H9 (cell line): ENCODE data around the gene PPFIBP1. TPM values are rescaled to one million over a fixed set of nuclear protein-coding genes. Genes with fewer than 3 reads are reported as not detected.
A peak's percentile ranks its signal among the peaks of the same experiment; 100 is the strongest.

Source experiments
- DNase-seq: peaks from one replicate; pipeline ENCODE4 v3.0.0-alpha.2; 2017
- H2AFZ ChIP-seq: one replicate; pipeline ENCODE4 v1.6.1; 2013; ENCODE audit warnings: mild to moderate bottlenecking, low read length, control low read depth, moderate library complexity
- H2AK5ac ChIP-seq: 2 replicates; pipeline ENCODE4 v1.6.1; 2013; ENCODE audit warnings: low read length, control low read depth, mixed read lengths; ENCODE audit not compliant: insufficient read length
- H2BK120ac ChIP-seq: one replicate; pipeline ENCODE4 v1.6.1; 2013; ENCODE audit warnings: low read depth, mild to moderate bottlenecking, low read length, control low read depth, inconsistent platforms; ENCODE audit not compliant: poor library complexity, severe bottlenecking
- H2BK12ac ChIP-seq: 2 replicates; pipeline ENCODE4 v1.6.1; 2013; ENCODE audit warnings: low read length, control low read depth, mixed read lengths, low read depth; ENCODE audit not compliant: insufficient read length
- H2BK15ac ChIP-seq: 2 replicates; pipeline ENCODE4 v1.6.1; 2013; ENCODE audit warnings: low read depth, low read length, control low read depth
- H2BK20ac ChIP-seq: one replicate; pipeline ENCODE4 v1.6.1; 2013; ENCODE audit warnings: low read depth, mild to moderate bottlenecking, low read length, control low read depth, inconsistent platforms; ENCODE audit not compliant: poor library complexity, severe bottlenecking
- H2BK5ac ChIP-seq: 2 replicates; pipeline ENCODE4 v1.6.1; 2013; ENCODE audit warnings: low read length, control low read depth, mixed read lengths; ENCODE audit not compliant: insufficient read length
- H3K14ac ChIP-seq: 2 replicates; pipeline ENCODE4 v1.6.1; 2013; ENCODE audit warnings: low read length, control low read depth; ENCODE audit not compliant: insufficient read depth
- H3K18ac ChIP-seq: 2 replicates; pipeline ENCODE4 v1.6.1; 2013; ENCODE audit warnings: low read depth, mild to moderate bottlenecking, mixed read lengths, low read length, control low read depth; ENCODE audit not compliant: insufficient read length
- H3K23ac ChIP-seq: 2 replicates; pipeline ENCODE4 v1.6.1; 2013; ENCODE audit warnings: low read length, control low read depth, mixed read lengths, low read depth; ENCODE audit not compliant: insufficient read length
- H3K23me2 ChIP-seq: 2 replicates; pipeline ENCODE4 v1.6.1; 2013; ENCODE audit warnings: low read depth, mild to moderate bottlenecking, mixed read lengths, low read length, control low read depth; ENCODE audit not compliant: insufficient read length, poor library complexity, severe bottlenecking
- H3K27ac ChIP-seq: 2 replicates; pipeline ENCODE4 v1.5.1; 2013; ENCODE audit warnings: low read length, control low read depth, mixed read lengths, low read depth; ENCODE audit not compliant: insufficient read length
- H3K27me3 ChIP-seq: 2 replicates; pipeline ENCODE4 v1.6.1; 2013; ENCODE audit warnings: low read length, control low read depth, inconsistent platforms; ENCODE audit not compliant: insufficient read depth
- H3K4ac ChIP-seq: 2 replicates; pipeline ENCODE4 v1.6.1; 2013; ENCODE audit warnings: low read depth, mild to moderate bottlenecking, control low read depth, inconsistent platforms, low read length, moderate library complexity
- H3K4me1 ChIP-seq: 2 replicates; pipeline ENCODE4 v1.6.1; 2013; ENCODE audit warnings: low read length, control low read depth, inconsistent platforms; ENCODE audit not compliant: insufficient read depth
- H3K4me2 ChIP-seq: 2 replicates; pipeline ENCODE4 v1.6.1; 2013; ENCODE audit warnings: low read length, control low read depth, mixed read lengths; ENCODE audit not compliant: insufficient read length, insufficient read depth
- H3K56ac ChIP-seq: 2 replicates; pipeline ENCODE4 v1.6.1; 2013; ENCODE audit warnings: low read depth, mild to moderate bottlenecking, mixed read lengths, low read length, control low read depth; ENCODE audit not compliant: insufficient read length
- H3K79me1 ChIP-seq: 2 replicates; pipeline ENCODE4 v1.6.1; 2013; ENCODE audit warnings: low read depth, mild to moderate bottlenecking, moderate library complexity, low read length, control low read depth, inconsistent platforms; ENCODE audit not compliant: insufficient read depth, poor library complexity, severe bottlenecking
- H3K79me2 ChIP-seq: 2 replicates; pipeline ENCODE4 v1.6.1; 2013; ENCODE audit warnings: low read length, control low read depth, inconsistent platforms; ENCODE audit not compliant: insufficient read depth
- H3K9ac ChIP-seq: 2 replicates; pipeline ENCODE4 v1.6.1; 2013; ENCODE audit warnings: low read length, control low read depth, mixed read lengths; ENCODE audit not compliant: insufficient read length; ENCODE audit errors: extremely low read depth
- H3K9me3 ChIP-seq: one replicate; pipeline ENCODE4 v1.6.1; 2013; ENCODE audit warnings: low read depth, low read length, inconsistent platforms; ENCODE audit not compliant: control insufficient read depth
- H3T11ph ChIP-seq: one replicate; pipeline ENCODE4 v1.6.1; 2013; ENCODE audit warnings: mild to moderate bottlenecking, low read length, control low read depth, inconsistent platforms
- H4K20me1 ChIP-seq: one replicate; pipeline ENCODE4 v1.6.1; 2013; ENCODE audit not compliant: control insufficient read depth, insufficient read length, insufficient read depth
- H4K5ac ChIP-seq: 2 replicates; pipeline ENCODE4 v1.6.1; 2013; ENCODE audit warnings: low read depth, mild to moderate bottlenecking, mixed read lengths, low read length, control low read depth; ENCODE audit not compliant: insufficient read length
- H4K8ac ChIP-seq: replicated peaks from 2 replicates; pipeline ENCODE4 v1.6.1; 2013; ENCODE audit warnings: low read length, control low read depth, mixed read lengths, low read depth; ENCODE audit not compliant: insufficient read length
- H4K91ac ChIP-seq: 2 replicates; pipeline ENCODE4 v1.6.1; 2013; ENCODE audit warnings: low read depth, mild to moderate bottlenecking, moderate library complexity, mixed read lengths, low read length, control low read depth; ENCODE audit not compliant: insufficient read length
- H3K27ac Mint-ChIP-seq, 3 experiments: 2 replicates in 2 of 3; 3 replicates in 1 of 3; pipeline ENCODE4 v1.8.0; 2020 to 2021; ENCODE audit warnings: mixed read lengths in 3 of 3, mild to moderate bottlenecking in 1 of 3, moderate library complexity in 1 of 3
- H3K27me3 Mint-ChIP-seq: 2 replicates; pipeline ENCODE4 v1.8.0; 2021; ENCODE audit warnings: low read depth, mild to moderate bottlenecking, moderate library complexity, mixed read lengths
- H3K36me3 Mint-ChIP-seq, 3 experiments: 2 replicates in 2 of 3; 3 replicates in 1 of 3; pipeline ENCODE4 v1.8.0; 2020 to 2021; ENCODE audit warnings: low read depth in 3 of 3, mixed read lengths in 3 of 3; ENCODE audit not compliant: insufficient read depth in 1 of 3
- H3K4me1 Mint-ChIP-seq, 2 experiments: 2 replicates each; pipeline ENCODE4 v1.8.0; 2020; ENCODE audit warnings: mixed read lengths in 2 of 2
- H3K4me3 Mint-ChIP-seq, 2 experiments: 2 replicates in 1 of 2; 3 replicates in 1 of 2; pipeline ENCODE4 v1.8.0; 2020 to 2021; ENCODE audit warnings: mild to moderate bottlenecking in 2 of 2, mixed read lengths in 2 of 2, moderate library complexity in 1 of 2
- H3K9me3 Mint-ChIP-seq, 2 experiments: 2 replicates in 1 of 2; 3 replicates in 1 of 2; pipeline ENCODE4 v1.8.0; 2020; ENCODE audit warnings: mild to moderate bottlenecking in 2 of 2, mixed read lengths in 2 of 2, moderate library complexity in 1 of 2
- WGBS: extraction: QIAGEN DNeasy Blood & Tissue Kit; methylation state at CpG from one replicate; pipeline ENCODE4 v1.1.7; 2013; ENCODE audit warnings: missing lambda C conversion rate, low lambda C conversion rate, mixed read lengths; ENCODE audit not compliant: insufficient read length; ENCODE audit errors: extremely low coverage; 5-methylcytosine and 5-hydroxymethylcytosine counted together
- total RNA-seq: library from RNA; stranded (reverse); gene quantifications from 2 replicates; pipeline ENCODE4 v1.2.1, GENCODE V29; 2021
- TF ChIP-seq, protein P1 (sequence below): fragments of 200-600 bp; sonication (generic); conservative IDR thresholded peaks from 3 replicates; pipeline ENCODE4 v1.8.0; 2021; ENCODE audit warnings: antibody characterized with exemption, mild to moderate bottlenecking

The PPFIBP1 gene
- total RNA-seq, 1 experiment from 2014 or later = 29.2 TPM

DNA sequence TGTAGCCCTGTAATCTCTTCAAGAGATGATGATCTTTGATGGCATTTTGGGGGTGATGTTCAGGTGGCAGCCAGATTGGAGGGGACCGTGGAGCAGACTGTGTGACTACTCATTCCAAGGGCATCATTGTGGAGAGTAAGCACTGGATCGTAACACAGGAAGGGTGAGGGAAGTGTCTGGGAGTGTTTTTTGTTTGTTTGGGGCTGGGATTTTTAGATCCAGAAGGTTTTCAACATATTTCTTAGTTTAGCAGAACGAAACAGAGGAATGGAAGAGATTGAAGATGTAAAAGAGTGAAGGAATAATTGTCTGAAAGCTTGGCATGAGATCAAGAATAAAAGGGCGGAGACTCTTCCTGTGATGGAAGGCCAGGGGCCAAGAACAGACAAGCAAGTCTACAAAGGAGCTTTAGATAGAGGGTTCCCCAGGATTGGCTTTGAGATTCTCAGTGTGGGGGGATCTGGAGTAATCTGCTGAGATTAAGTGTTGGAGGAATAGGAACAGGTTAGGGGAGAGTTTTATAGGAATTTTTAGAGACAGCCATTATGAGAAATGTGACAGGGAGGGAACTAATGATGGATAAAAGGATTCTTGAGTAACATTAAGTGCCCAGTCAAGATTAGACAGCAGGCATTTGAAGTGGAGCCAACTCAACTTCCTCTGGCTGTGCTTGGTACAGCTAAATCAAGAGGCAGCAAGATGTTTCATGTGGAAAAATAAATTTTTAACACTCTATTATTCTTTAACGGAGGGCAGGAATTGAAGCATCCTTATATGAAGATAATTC lies 92.5 kb downstream of the PPFIBP1 start:
- Histone ChIP-seq H3K4me2 (no peak overlapping the region), H4K8ac (no peak overlapping the region)

More for the DNA sequence above, 92.5 kb downstream of the PPFIBP1 start:
- Histone ChIP-seq H2BK5ac (no peak overlapping the region), H4K5ac (no peak overlapping the region), H2BK12ac (no peak overlapping the region), H3T11ph (no peak overlapping the region), H3K56ac (no peak overlapping the region), H3K4ac (no peak overlapping the region), H3K27me3 (no peaks in the 10 kb centered on the region), H3K23me2 (no peaks in the 10 kb centered on the region), H3K4me1 (no peaks in the 10 kb centered on the region), H3K23ac (no peak overlapping the region), H3K27ac (no peak overlapping the region), H3K79me1 (peaks cover 3% of the 10 kb centered on the region), H3K14ac (no peak overlapping the region; the same call in 1 of the 2 replicates), H2AK5ac (no peak overlapping the region), H3K79me2 (no peaks in the 10 kb centered on the region), H3K9me3 (no peaks in the 10 kb centered on the region), H4K91ac (no peak overlapping the region), H3K18ac (no peak overlapping the region), H2BK120ac (no peak overlapping the region), H3K9ac (no peak overlapping the region), H2AFZ (no peak overlapping the region), H4K20me1 (no peaks in the 10 kb centered on the region), H2BK20ac (no peak overlapping the region), H2BK15ac (no peak overlapping the region)
- Mint-ChIP-seq H3K27me3 (no peaks in the 10 kb centered on the region), H3K4me3 (no peak overlapping the region), H3K36me3 (peaks cover 0 to 8% (median 6%) of the 10 kb centered on the region in 3 experiments; a peak in 4 of 7 replicates), H3K9me3 (peaks cover 0 to 3% of the 10 kb centered on the region in 2 experiments; a peak in 2 of 5 replicates), H3K27ac (peak overlapping the region in 2 of 3 experiments; percentile 8 to 49; a peak in 2 of 7 replicates), H3K4me1 (peaks cover 3 to 12% of the 10 kb centered on the region in 2 experiments; a peak in 2 of 4 replicates)
- WGBS = no CpG with 5 or more reads among the region's 5 CpGs
- TF ChIP-seq, protein P1, sequence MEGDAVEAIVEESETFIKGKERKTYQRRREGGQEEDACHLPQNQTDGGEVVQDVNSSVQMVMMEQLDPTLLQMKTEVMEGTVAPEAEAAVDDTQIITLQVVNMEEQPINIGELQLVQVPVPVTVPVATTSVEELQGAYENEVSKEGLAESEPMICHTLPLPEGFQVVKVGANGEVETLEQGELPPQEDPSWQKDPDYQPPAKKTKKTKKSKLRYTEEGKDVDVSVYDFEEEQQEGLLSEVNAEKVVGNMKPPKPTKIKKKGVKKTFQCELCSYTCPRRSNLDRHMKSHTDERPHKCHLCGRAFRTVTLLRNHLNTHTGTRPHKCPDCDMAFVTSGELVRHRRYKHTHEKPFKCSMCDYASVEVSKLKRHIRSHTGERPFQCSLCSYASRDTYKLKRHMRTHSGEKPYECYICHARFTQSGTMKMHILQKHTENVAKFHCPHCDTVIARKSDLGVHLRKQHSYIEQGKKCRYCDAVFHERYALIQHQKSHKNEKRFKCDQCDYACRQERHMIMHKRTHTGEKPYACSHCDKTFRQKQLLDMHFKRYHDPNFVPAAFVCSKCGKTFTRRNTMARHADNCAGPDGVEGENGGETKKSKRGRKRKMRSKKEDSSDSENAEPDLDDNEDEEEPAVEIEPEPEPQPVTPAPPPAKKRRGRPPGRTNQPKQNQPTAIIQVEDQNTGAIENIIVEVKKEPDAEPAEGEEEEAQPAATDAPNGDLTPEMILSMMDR = no peak
- no peak for DNase-seq
